ENCODE data around the gene RNU5D-1. TPM values are rescaled to one million over a fixed set of nuclear protein-coding genes. Genes with fewer than 3 reads are reported as not detected.

The RNU5D-1 gene
- total RNA-seq, 1 donor from 2014 or later = not detected

DNA sequence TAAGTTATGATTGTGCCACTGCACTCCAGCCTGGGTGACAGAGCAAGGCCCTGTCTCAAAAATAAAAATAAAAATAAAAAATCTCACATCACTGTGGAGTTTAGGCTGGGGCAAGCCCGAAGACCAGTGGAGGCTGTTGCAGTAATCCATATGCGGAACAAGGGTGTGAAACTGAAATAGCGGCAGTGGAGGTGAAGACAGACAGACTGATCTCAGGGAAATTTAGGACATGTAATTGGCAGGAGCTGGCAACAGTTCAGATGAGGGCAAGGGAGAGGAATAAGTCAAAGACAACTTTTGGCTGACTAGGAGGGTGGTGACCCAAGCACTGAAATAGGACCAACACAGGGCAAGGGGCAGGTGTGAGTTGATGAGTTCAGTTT, 48.1 kb downstream of the RNU5D-1 start:
- no peak for DNase-seq (ENCODE audit: low spot score)
- no peak overlapping the region for H3K27ac Mint-ChIP-seq (ENCODE audit: unreplicated experiment)
- peaks cover 6% of the 10 kb centered on the region for H3K36me3 Mint-ChIP-seq (ENCODE audit: low read depth, unreplicated experiment)
- H3K4me1 Mint-ChIP-seq (ENCODE audit: unreplicated experiment) = peaks cover 32% of the 10 kb centered on the region
- H3K27me3 Mint-ChIP-seq (ENCODE audit: unreplicated experiment) = peaks cover 10% of the 10 kb centered on the region
- no peak for TF ChIP-seq CTCF (IDR thresholded peaks at IDR 0.05; ENCODE audit: unreplicated experiment)
- H3K9me3 Mint-ChIP-seq (ENCODE audit: unreplicated experiment) = no peaks in the 10 kb centered on the region
- no peak overlapping the region for H3K4me3 Mint-ChIP-seq (ENCODE audit: unreplicated experiment)

- H3K36me3 Mint-ChIP-seq (ENCODE audit: low read depth, unreplicated experiment) = peaks cover 6% of the 10 kb centered on the region
- no peaks in the 10 kb centered on the region for H3K9me3 Mint-ChIP-seq (ENCODE audit: unreplicated experiment)
- peaks cover 31% of the 10 kb centered on the region for H3K4me1 Mint-ChIP-seq (ENCODE audit: unreplicated experiment)
- no peak overlapping the region for H3K27ac Mint-ChIP-seq (ENCODE audit: unreplicated experiment)
- no peak overlapping the region for H3K4me3 Mint-ChIP-seq (ENCODE audit: unreplicated experiment)
- peaks cover 10% of the 10 kb centered on the region for H3K27me3 Mint-ChIP-seq (ENCODE audit: unreplicated experiment)
- TF ChIP-seq CTCF (IDR thresholded peaks at IDR 0.05; ENCODE audit: unreplicated experiment) = no peak
- DNase-seq (ENCODE audit: low spot score) = no peak
Observed at GRCh38 chr1:44681905-44682882, 48.8 kb downstream of the RNU5D-1 start.

Other genes starting within 250 kb of the RNU5D-1 start
- gene TMEM53, start 56.7 kb downstream of the RNU5D-1 start, total RNA-seq (ENCODE audit: unreplicated experiment) = 15.6 TPM
- gene ARMH1, start 56.5 kb downstream of the RNU5D-1 start, total RNA-seq (ENCODE audit: unreplicated experiment) = 4.1 TPM
- 12.9 TPM for gene KIF2C, start 8.7 kb upstream of the RNU5D-1 start, total RNA-seq (ENCODE audit: unreplicated experiment)
- gene RPS8, start 44.4 kb upstream of the RNU5D-1 start, total RNA-seq (ENCODE audit: unreplicated experiment) = 1,789 TPM
- gene BEST4, start 57.0 kb upstream of the RNU5D-1 start, total RNA-seq (ENCODE audit: unreplicated experiment) = 0.18 TPM
- 17.2 TPM for gene PLK3, start 69.2 kb upstream of the RNU5D-1 start, total RNA-seq (ENCODE audit: unreplicated experiment)
- 1.4 TPM for gene DYNLT4, start 76.2 kb upstream of the RNU5D-1 start, total RNA-seq (ENCODE audit: unreplicated experiment)
- 10.4 TPM for gene BTBD19, start 77.4 kb upstream of the RNU5D-1 start, total RNA-seq (ENCODE audit: unreplicated experiment)
- 0.51 TPM for gene PTCH2, start 112.1 kb upstream of the RNU5D-1 start, total RNA-seq (ENCODE audit: unreplicated experiment)

Measured in endothelial cell (in vitro differentiated cells).